GM12878 (cell line): ENCODE data around the gene PHF20. TPM values are rescaled to one million over a fixed set of nuclear protein-coding genes. Genes with fewer than 3 reads are reported as not detected.
A peak's percentile ranks its signal among the peaks of the same experiment; 100 is the strongest.

Experiments used
- ATAC-seq: fragments of 200-7000 bp; cut with Tn5 transposase; 3 replicates; pipeline ENCODE4 v1.9.1; 2020; ENCODE audit warnings: mild to moderate bottlenecking, moderate library complexity
- BruUV-seq: library from RNA; stranded (reverse); fragments of 400-500 nt; replicated peaks from 2 replicates; lab custom pipeline; 2021; lab: Mats Ljungman, UMichigan
- CTCF ChIA-PET: fragments of 300-600 bp; sonication (Branson Sonifier 250); formaldehyde crosslinking; extraction: SDS; loops from one replicate; lab custom pipeline; 2021; ENCODE audit warnings: inconsistent platforms; lab: Yijun Ruan, JAX
- POLR2A ChIA-PET: fragments of 350-600 bp; formaldehyde crosslinking; extraction: SDS; loops from one replicate; lab custom pipeline; 2021; ENCODE audit warnings: inconsistent platforms; lab: Charles Lee
- RAD21 ChIA-PET: fragments of 300-600 bp; sonication (Branson Sonifier 250); formaldehyde crosslinking; loops from one replicate; lab custom pipeline; 2023; ENCODE audit warnings: antibody characterized with exemption; ENCODE audit not compliant: unreplicated experiment; lab: Charles Lee
- SMC1A ChIA-PET: fragments of 300-600 bp; sonication (Branson Sonifier 250); formaldehyde crosslinking; loops from one replicate; lab custom pipeline; 2023; ENCODE audit not compliant: unreplicated experiment, uncharacterized antibody; lab: Charles Lee
- DNase-seq: peaks from one replicate; pipeline ENCODE4 v3.0.0-alpha.2; 2011; ENCODE audit warnings: low read depth, low spot score
- FAIRE-seq: peaks from 3 replicates; lab custom pipeline; 2011; peaks lifted over from hg19 to GRCh38; lab: Jason Lieb, UNC
- H2AFZ ChIP-seq: 2 replicates; pipeline ENCODE4 v1.6.0; 2011; ENCODE audit warnings: low read depth, low read length, control low read depth; ENCODE audit not compliant: control insufficient read depth
- H3K27ac ChIP-seq: 2 replicates; pipeline ENCODE4 v1.5.1; 2011; ENCODE audit warnings: control low read depth; ENCODE audit not compliant: control insufficient read depth, insufficient read depth
- H3K27me3 ChIP-seq, 2 experiments: replicated peaks in 1 of 2; 2 replicates each; pipeline versions ENCODE4 v1.6.0 to v1.6.1; 2011; ENCODE audit warnings: low read length in 1 of 2; ENCODE audit not compliant: control insufficient read depth in 2 of 2, insufficient read depth in 2 of 2
- H3K36me3 ChIP-seq, 2 experiments: 2 replicates each; pipeline ENCODE4 v1.5.1; 2011; ENCODE audit warnings: low read length in 1 of 2; ENCODE audit not compliant: control insufficient read depth in 2 of 2, insufficient read depth in 2 of 2
- H3K4me1 ChIP-seq: 2 replicates; pipeline ENCODE4 v1.6.1; 2011; ENCODE audit warnings: mild to moderate bottlenecking, low read length, moderate library complexity, mixed read lengths; ENCODE audit not compliant: control insufficient read depth, insufficient read depth
- H3K4me2 ChIP-seq: 2 replicates; pipeline ENCODE4 v1.6.0; 2011; ENCODE audit warnings: control low read depth; ENCODE audit not compliant: control insufficient read depth, insufficient read depth
- H3K4me3 ChIP-seq: fragments of 200-600 bp; sonication (generic); 2 replicates; pipeline ENCODE4 v1.5.1; 2016
- H3K79me2 ChIP-seq: 2 replicates; pipeline ENCODE4 v1.6.0; 2011; ENCODE audit warnings: low read length; ENCODE audit not compliant: control insufficient read depth, insufficient read depth
- H3K9ac ChIP-seq: 2 replicates; pipeline ENCODE4 v1.8.0; 2011; ENCODE audit warnings: low read length, control low read depth, mixed read lengths; ENCODE audit not compliant: control insufficient read depth, insufficient read depth
- H3K9me3 ChIP-seq: replicated peaks from 3 replicates; pipeline ENCODE4 v1.5.1; 2011; ENCODE audit warnings: mild to moderate bottlenecking, low read length; ENCODE audit not compliant: control insufficient read depth, insufficient read depth
- H4K20me1 ChIP-seq: 2 replicates; pipeline ENCODE4 v1.6.0; 2011; ENCODE audit not compliant: control insufficient read depth, insufficient read depth
- IRF3 ChIP-seq: fragments of 450-650 bp; IDR thresholded peaks from 2 replicates; pipeline ENCODE4 v1.6.1; 2014; ENCODE audit warnings: mild to moderate bottlenecking
- MEF2B ChIP-seq: fragments of 450-650 bp; IDR thresholded peaks from 2 replicates; pipeline ENCODE4 v1.6.1; 2018; ENCODE audit warnings: mild to moderate bottlenecking, moderate library complexity; ENCODE audit not compliant: partially characterized antibody, poor library complexity, severe bottlenecking
- MLLT1 ChIP-seq: fragments of 450-650 bp; IDR thresholded peaks from 2 replicates; pipeline ENCODE4 v1.6.1; 2016; ENCODE audit warnings: mild to moderate bottlenecking
- NR2C1 ChIP-seq: fragments of 450-650 bp; IDR thresholded peaks from 2 replicates; pipeline ENCODE4 v1.6.1; 2017; ENCODE audit warnings: antibody characterized with exemption, mild to moderate bottlenecking, moderate library complexity
- NR2F1 ChIP-seq: fragments of 450-650 bp; conservative IDR thresholded peaks from 2 replicates; pipeline ENCODE4 v1.6.1; 2017; ENCODE audit warnings: mild to moderate bottlenecking
- PAX8 ChIP-seq: fragments of 450-650 bp; IDR thresholded peaks from 2 replicates; pipeline ENCODE4 v1.6.1; 2017; ENCODE audit warnings: mild to moderate bottlenecking, moderate library complexity
- PML ChIP-seq: IDR thresholded peaks from 2 replicates; pipeline ENCODE4 v1.6.1; 2012; ENCODE audit warnings: low read length, inconsistent platforms
- SKIL ChIP-seq: fragments of 450-650 bp; IDR thresholded peaks from 2 replicates; pipeline ENCODE4 v1.6.1; 2017; ENCODE audit warnings: mild to moderate bottlenecking, low read depth, inconsistent platforms; ENCODE audit not compliant: poor library complexity, severe bottlenecking
- WGBS: methylation state at CpG from one replicate; pipeline ENCODE4 v1.1.6; 2016; ENCODE audit warnings: low lambda C conversion rate; ENCODE audit not compliant: insufficient replicate concordance, insufficient coverage; ENCODE audit errors: missing lambda C conversion rate; 5-methylcytosine and 5-hydroxymethylcytosine counted together
- in situ Hi-C: fragments of 300-500 bp; cut with MboI; formaldehyde crosslinking; loops from 9 replicates; pipeline ENCODE4 v1.14.3; 2018; ENCODE audit warnings: mixed read lengths
- intact Hi-C: fragments of 100-400 bp; cut with micrococcal nuclease; formaldehyde crosslinking; loops from one replicate; pipeline ENCODE4 v1.14.2; 2022; ENCODE audit not compliant: unreplicated experiment
- polyA plus RNA-seq, 11 experiments: library from polyadenylated mRNA; depleted of rRNA in 4 of 11; unstranded in 6 of 11; stranded (reverse) in 5 of 11; fragments of >200 nt; fragmentation: Nextera tagmentation in 4 of 11; fragmentation: Illumina TruSeq in 1 of 11; extraction: Ambion mirVana in 4 of 11; extraction: Trizol in 1 of 11; gene quantifications; 1 replicate in 1 of 11; 2 replicates in 10 of 11; pipeline versions ENCODE4 v1.2.1 to v1.2.3, GENCODE V29; 2011 to 2016; ENCODE audit warnings: inconsistent platforms in 2 of 11, missing spikeins in 2 of 11, low read depth in 1 of 11
- total RNA-seq, 4 experiments: library from RNA; depleted of rRNA in 3 of 4; stranded (reverse); fragments of >200 nt in 3 of 4; fragmentation: Illumina TruSeq in 1 of 4; extraction: Trizol in 1 of 4; gene quantifications; 2 replicates each; pipeline versions ENCODE4 v1.2.1 to v1.2.3, GENCODE V29; 2013 to 2021
- TF ChIP-seq, protein P1 (sequence below): fragments of 450-650 bp; conservative IDR thresholded peaks from 2 replicates; pipeline ENCODE4 v1.6.1; 2017; ENCODE audit warnings: mild to moderate bottlenecking, moderate library complexity

Gene PHF20
- total and polyA plus RNA-seq, 10 of the 15 experiments (the other 5 are each of a cell fraction or from before 2014, with no cell fraction given): 31.6 to 91.2 (median 46.8) TPM

DNA sequence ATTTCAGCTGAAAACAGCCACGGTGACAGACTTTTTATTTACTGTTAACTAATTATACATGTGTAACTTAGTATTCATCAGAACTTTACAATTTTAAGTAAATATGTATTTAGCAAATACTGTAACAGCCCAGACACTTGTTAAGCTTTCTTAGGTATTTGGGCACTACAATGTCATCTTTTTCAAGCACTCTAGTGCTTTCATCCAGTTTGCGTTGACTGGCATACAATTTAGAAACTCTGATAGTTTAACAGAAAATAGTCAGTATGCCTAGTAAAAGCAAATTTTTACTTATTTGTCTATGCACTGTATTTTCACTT lies 40.4 kb upstream of the PHF20 start (continued):
- TF ChIP-seq PAX8 (no peak), IRF3 (no peak), NR2F1 (no peak), SKIL (no peak)
- TF ChIP-seq, protein P1, sequence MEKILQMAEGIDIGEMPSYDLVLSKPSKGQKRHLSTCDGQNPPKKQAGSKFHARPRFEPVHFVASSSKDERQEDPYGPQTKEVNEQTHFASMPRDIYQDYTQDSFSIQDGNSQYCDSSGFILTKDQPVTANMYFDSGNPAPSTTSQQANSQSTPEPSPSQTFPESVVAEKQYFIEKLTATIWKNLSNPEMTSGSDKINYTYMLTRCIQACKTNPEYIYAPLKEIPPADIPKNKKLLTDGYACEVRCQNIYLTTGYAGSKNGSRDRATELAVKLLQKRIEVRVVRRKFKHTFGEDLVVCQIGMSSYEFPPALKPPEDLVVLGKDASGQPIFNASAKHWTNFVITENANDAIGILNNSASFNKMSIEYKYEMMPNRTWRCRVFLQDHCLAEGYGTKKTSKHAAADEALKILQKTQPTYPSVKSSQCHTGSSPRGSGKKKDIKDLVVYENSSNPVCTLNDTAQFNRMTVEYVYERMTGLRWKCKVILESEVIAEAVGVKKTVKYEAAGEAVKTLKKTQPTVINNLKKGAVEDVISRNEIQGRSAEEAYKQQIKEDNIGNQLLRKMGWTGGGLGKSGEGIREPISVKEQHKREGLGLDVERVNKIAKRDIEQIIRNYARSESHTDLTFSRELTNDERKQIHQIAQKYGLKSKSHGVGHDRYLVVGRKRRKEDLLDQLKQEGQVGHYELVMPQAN: no peak
- TF ChIP-seq, all 136 proteins: peak for 0

DNA sequence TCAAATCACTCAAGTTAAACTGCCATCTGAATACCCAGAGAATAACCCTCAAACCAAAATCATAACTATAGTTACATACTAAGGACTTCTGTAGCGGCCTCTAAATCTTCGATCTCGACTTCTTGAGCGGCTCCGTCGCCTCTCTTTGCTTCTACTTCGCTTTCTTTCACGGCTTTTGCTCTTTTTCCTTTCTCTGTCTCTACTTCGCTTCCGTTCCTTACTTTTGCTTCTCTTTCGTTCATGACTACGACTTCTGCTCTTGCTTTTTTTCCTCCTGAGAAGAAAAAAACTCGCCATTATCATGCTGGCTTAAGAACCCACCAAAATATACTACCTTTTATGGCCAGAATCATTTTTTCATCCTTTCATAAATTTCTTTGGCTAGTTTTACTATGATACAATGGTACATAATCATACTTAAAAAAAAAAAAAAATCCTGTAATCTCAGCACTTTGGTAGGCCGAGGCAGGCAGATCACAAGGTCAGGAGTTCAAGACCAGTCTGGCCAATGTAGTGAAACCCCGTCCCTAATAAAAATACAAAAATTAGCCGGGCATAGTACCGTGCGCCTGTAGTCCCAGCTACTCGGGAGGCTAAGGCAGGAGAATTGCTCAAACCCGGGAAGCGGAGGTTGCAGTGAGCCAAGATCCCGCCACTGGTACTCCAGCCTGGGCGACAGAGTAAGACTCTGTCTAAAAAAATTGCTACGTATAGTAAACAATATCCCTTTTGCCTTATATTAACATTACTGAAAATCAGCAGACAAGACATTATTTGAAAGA lies 39.8 kb upstream of the PHF20 start:
- CTCF ChIA-PET: no interaction called here

More for the DNA sequence above, 39.8 kb upstream of the PHF20 start:
- Histone ChIP-seq H3K27me3 (no peaks in the 10 kb centered on the region), H3K4me1 (no peaks in the 10 kb centered on the region), H3K79me2 (peaks cover 85% of the 10 kb centered on the region), H3K9ac (no peak overlapping the region), H3K9me3 (no peaks in the 10 kb centered on the region), H4K20me1 (peaks cover 17% of the 10 kb centered on the region), H2AFZ (no peak overlapping the region), H3K36me3 (peaks cover 8 to 41% of the 10 kb centered on the region in 2 experiments), H3K4me3 (0 out of 2 replicates have a peak overlapping the region, but pooled peaks have one; percentile 3), H3K27ac (no peak overlapping the region), H3K4me2 (no peak overlapping the region)
- 98% methylated on average over 24 of the region's 24 CpGs for WGBS
- FAIRE-seq (no peak), DNase-seq (no peak), ATAC-seq (no peak)
- intact Hi-C loops: loop anchor here (10.0 kb wide), 1 partner anchor 153 kb away; no protein-coding TSS in a partner anchor
- in situ Hi-C loops: no loop called here
- ChIA-PET POLR2A (interaction anchor here (0.8 to 1.0 kb wide), 2 partner anchors 10 to 12 kb away, joined by 3 to 4 read pairs; no protein-coding TSS in a partner anchor), RAD21 (no interaction called here), SMC1A (interaction anchor here (0.8 kb wide), 1 partner anchor 11 kb away, joined by 3 read pairs; no protein-coding TSS in a partner anchor)
- TF ChIP-seq MLLT1 (peak; percentile 89), NR2C1 (no peak), MEF2B (no peak), PML (0 out of 2 replicates have a peak, but pooled peaks have one; percentile 17)
- BruUV-seq: no TSS peak
